Erythroblast (primary cell): ENCODE results near the gene OR2Y1.
A peak's percentile ranks its signal among the peaks of the same experiment; 100 is the strongest.
"Not testable (repeated sequence)": the region's sequence is repeated elsewhere in the genome, so short reads cannot be mapped to it uniquely, and the experiment has no call there.

Source experiments
- DNase-seq, 2 experiments: peaks; one replicate each; lab custom pipeline; 2025; lab: John Stamatoyannopoulos, UW
- GATA1 ChIP-seq: IDR thresholded peaks from 2 replicates; pipeline ENCODE4 v1.6.1; 2011; ENCODE audit warnings: low read depth, mild to moderate bottlenecking, control low read depth, low read length, moderate library complexity
- POLR2A ChIP-seq: IDR thresholded peaks from 2 replicates; pipeline ENCODE4 v1.6.1; 2011; ENCODE audit warnings: mild to moderate bottlenecking, low read length

The OR2Y1 gene

GRCh38 chr5:180717989-180718388 lies 21.9 kb downstream of the OR2Y1 start:
- no peak for TF ChIP-seq POLR2A
- TF ChIP-seq GATA1, result no peak
- no peak for DNase-seq

- peak; percentile 31 to 39 for DNase-seq
- TF ChIP-seq POLR2A, result no peak
- TF ChIP-seq GATA1, result no peak
Measured at GRCh38 chr5:180704362-180704761, 35.5 kb downstream of the OR2Y1 start.

GRCh38 chr5:180703912-180704311 lies 35.9 kb downstream of the OR2Y1 start:
- no peak for DNase-seq
- TF ChIP-seq POLR2A, result no peak
- no peak for TF ChIP-seq GATA1

- not testable (repeated sequence) for DNase-seq
Measured at GRCh38 chr5:180703371-180703770, 36.5 kb downstream of the OR2Y1 start.

- DNase-seq, result not testable (repeated sequence)
Measured at GRCh38 chr5:180700440-180700839, 39.4 kb downstream of the OR2Y1 start.

GRCh38 chr5:180699042-180699441 lies 40.8 kb downstream of the OR2Y1 start:
- TF ChIP-seq GATA1 (no peak), POLR2A (no peak)

GRCh38 chr5:180696116-180696515 lies 43.7 kb downstream of the OR2Y1 start:
- TF ChIP-seq POLR2A (no peak), GATA1 (no peak)
- no peak for DNase-seq

More at GRCh38 chr5:180699042-180699441, 40.8 kb downstream of the OR2Y1 start:
- DNase-seq, result no peak

- TF ChIP-seq POLR2A (no peak), GATA1 (no peak)
- DNase-seq, result no peak
Measured at GRCh38 chr5:180692429-180692828, 47.4 kb downstream of the OR2Y1 start.

- DNase-seq, result no peak
- TF ChIP-seq GATA1 (no peak), POLR2A (no peak)
Measured at GRCh38 chr5:180691046-180691445, 48.8 kb downstream of the OR2Y1 start.

GRCh38 chr5:180690562-180690961 lies 49.3 kb downstream of the OR2Y1 start:
- no peak for DNase-seq
- TF ChIP-seq POLR2A (no peak), GATA1 (no peak)

- TF ChIP-seq GATA1 (no peak), POLR2A (no peak)
- no peak for DNase-seq
Measured at GRCh38 chr5:180689775-180690174, 50.1 kb downstream of the OR2Y1 start.
